IMR-90 (cell line): Measurements from ENCODE around the gene ASPHD2.

ENCODE experiments used
- CEBPB ChIP-seq: IDR thresholded peaks from 2 replicates; pipeline ENCODE4 v1.6.1; 2012; ENCODE audit warnings: low read depth, low read length, improper control_type of control experiment
- ELK1 ChIP-seq: fragments of 150-350 bp; IDR thresholded peaks from 2 replicates; pipeline ENCODE4 v1.6.1; 2016; ENCODE audit warnings: low read depth, mild to moderate bottlenecking, low read length, moderate library complexity, borderline replicate concordance
- FOS ChIP-seq: fragments of 150-350 bp; IDR thresholded peaks from 2 replicates; pipeline ENCODE4 v1.6.1; 2016; ENCODE audit warnings: low read depth, low read length
- MAFK ChIP-seq: IDR thresholded peaks from 2 replicates; pipeline ENCODE4 v1.6.1; 2012; ENCODE audit warnings: low read depth, low read length, improper control_type of control experiment
- MAZ ChIP-seq: IDR thresholded peaks from 2 replicates; pipeline ENCODE4 v1.6.1; 2012; ENCODE audit warnings: low read depth, mild to moderate bottlenecking, low read length, improper control_type of control experiment, moderate library complexity, borderline replicate concordance
- NFE2L2 ChIP-seq: fragments of 150-350 bp; IDR thresholded peaks from 2 replicates; pipeline ENCODE4 v1.6.1; 2016; ENCODE audit warnings: low read depth, mild to moderate bottlenecking, low read length
- POLR2A ChIP-seq: IDR thresholded peaks from 2 replicates; pipeline ENCODE4 v1.6.1; 2012; ENCODE audit warnings: mild to moderate bottlenecking, low read depth, low read length
- RAD21 ChIP-seq: IDR thresholded peaks from 2 replicates; pipeline ENCODE4 v1.6.1; 2012; ENCODE audit warnings: low read length, improper control_type of control experiment
- RCOR1 ChIP-seq: IDR thresholded peaks from 2 replicates; pipeline ENCODE4 v1.6.1; 2012; ENCODE audit warnings: mild to moderate bottlenecking, low read length, improper control_type of control experiment; ENCODE audit not compliant: insufficient replicate concordance
- RFX5 ChIP-seq: IDR thresholded peaks from 2 replicates; pipeline ENCODE4 v1.8.0; 2012; ENCODE audit warnings: low read depth, mild to moderate bottlenecking, low read length, moderate library complexity
- SMC3 ChIP-seq: fragments of 150-350 bp; IDR thresholded peaks from 2 replicates; pipeline ENCODE4 v1.6.1; 2016; ENCODE audit warnings: low read depth, mild to moderate bottlenecking, antibody characterized with exemption, low read length, moderate library complexity
- TF ChIP-seq, protein P1 (sequence below): conservative IDR thresholded peaks from 2 replicates; pipeline ENCODE4 v1.5.1; 2012; ENCODE audit warnings: mild to moderate bottlenecking, low read depth, low read length, improper control_type of control experiment

DNA sequence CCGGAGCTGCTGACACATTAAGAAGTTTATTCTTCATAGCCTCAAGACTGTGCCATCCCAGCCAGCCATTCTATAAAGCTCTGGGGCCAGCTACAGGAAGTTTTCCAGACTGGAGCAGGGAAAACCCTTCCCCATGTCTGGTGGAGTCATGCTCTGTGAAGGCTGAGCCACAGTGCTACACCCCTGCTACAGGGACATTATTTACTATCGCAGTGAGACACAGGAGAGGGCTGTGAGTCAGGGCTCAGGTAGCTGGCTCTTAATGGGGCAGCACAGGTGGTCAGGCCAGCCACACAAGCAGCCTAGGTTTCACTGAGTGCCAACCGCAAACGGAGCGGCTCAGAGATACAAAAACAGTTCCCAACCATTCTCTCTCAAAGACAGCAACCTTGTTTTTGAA lies 42.5 kb downstream of the ASPHD2 start:
- TF ChIP-seq, protein P1, sequence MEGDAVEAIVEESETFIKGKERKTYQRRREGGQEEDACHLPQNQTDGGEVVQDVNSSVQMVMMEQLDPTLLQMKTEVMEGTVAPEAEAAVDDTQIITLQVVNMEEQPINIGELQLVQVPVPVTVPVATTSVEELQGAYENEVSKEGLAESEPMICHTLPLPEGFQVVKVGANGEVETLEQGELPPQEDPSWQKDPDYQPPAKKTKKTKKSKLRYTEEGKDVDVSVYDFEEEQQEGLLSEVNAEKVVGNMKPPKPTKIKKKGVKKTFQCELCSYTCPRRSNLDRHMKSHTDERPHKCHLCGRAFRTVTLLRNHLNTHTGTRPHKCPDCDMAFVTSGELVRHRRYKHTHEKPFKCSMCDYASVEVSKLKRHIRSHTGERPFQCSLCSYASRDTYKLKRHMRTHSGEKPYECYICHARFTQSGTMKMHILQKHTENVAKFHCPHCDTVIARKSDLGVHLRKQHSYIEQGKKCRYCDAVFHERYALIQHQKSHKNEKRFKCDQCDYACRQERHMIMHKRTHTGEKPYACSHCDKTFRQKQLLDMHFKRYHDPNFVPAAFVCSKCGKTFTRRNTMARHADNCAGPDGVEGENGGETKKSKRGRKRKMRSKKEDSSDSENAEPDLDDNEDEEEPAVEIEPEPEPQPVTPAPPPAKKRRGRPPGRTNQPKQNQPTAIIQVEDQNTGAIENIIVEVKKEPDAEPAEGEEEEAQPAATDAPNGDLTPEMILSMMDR, result no peak
- 0 out of 2 replicates have a peak, but pooled peaks have one; percentile 24 for TF ChIP-seq POLR2A
- no peak for TF ChIP-seq RFX5
- TF ChIP-seq MAFK, result no peak
- no peak for TF ChIP-seq SMC3
- TF ChIP-seq NFE2L2, result peak; percentile 18; the same call in 1 of the 2 replicates
- no peak for TF ChIP-seq RAD21
- no peak for TF ChIP-seq RCOR1
- peak; percentile 66; the same call in 1 of the 2 replicates for TF ChIP-seq FOS
- no peak for TF ChIP-seq CEBPB
- TF ChIP-seq MAZ, result no peak
- no peak for TF ChIP-seq ELK1
